HG02798 (cell line): ENCODE data around the gene ZNF121.
"Not testable (repeated sequence)": the region's sequence is repeated elsewhere in the genome, so short reads cannot be mapped to it uniquely, and the experiment has no call there.

Experiments
- ATAC-seq: cut with Tn5 transposase; IDR thresholded peaks from one replicate; pipeline ENCODE4 v1.9.1; 2021; ENCODE audit warnings: mild to moderate bottlenecking; ENCODE audit not compliant: unreplicated experiment, poor library complexity

ZNF121 gene

GRCh38 chr19:9539201-9539600, 45.1 kb downstream of the ZNF121 start:
- ATAC-seq, result not testable (repeated sequence)

DNA sequence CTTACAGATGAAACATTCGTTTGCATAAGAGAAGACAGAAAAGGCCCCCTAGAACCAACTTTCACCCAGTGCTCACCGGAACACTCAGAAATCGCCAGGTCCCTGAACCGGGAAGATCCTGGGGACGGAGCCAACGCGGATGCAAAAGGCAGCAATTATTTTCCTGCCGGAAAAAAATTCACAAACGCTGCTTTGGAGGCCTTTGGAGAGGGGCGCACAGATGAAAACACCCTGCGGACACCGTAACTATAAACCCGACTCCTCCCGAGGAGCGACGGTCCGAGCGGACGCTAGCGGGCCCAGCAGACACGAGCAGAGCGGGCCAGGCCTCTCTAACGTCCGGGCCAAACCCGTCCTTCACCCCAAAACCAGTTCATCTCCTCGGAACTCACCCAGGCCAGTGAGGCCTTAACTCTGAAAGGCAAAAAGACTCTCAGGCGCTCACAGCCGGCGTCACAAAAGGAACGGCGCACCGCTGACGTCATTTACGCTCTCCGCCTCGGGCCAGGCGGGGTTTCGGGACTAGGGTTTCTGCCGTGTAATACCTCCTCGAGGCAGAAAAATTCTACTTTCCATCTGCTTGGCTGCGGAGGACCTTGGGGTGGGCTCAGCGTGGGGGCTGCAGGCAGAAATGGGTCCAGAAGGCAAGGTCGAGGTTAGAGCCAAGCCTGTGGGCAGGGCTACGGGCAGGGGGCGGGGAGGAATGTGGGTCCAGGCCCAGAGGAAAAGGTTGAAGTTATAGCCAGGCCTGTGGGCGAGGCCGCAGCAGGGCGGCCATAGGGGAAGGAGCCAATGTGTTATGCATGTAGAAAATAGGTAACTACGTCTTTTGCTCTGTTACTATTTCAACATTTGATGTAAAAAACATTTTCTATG, 45.9 kb downstream of the ZNF121 start, which contains the start of gene ZNF426:
Gene ZNF426, minus strand, starts transcription at position 463 of the 876 bp plus-strand sequence. CDS start 2,413 bp downstream, outside the sequence.
- peak; percentile 73 for ATAC-seq

DNA sequence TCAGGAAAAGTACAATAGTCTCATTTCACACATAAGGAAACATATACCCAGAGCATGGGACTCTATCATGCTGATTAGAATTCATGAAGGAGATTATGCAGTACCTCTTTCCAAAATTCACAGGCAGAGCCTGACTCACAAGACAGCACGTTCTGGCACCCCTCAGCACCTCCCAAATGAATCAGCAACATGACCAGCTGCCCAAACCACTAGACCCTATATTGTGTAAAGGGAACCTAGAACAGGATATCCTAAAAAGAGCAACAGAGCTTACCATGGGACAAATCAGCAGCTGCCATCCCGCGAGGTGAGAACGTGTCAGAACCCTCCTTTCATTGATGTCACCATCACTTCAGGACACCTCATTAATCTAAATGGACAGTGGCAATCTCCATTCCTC, 48.4 kb downstream of the ZNF121 start:
- ATAC-seq, result no peak

DNA sequence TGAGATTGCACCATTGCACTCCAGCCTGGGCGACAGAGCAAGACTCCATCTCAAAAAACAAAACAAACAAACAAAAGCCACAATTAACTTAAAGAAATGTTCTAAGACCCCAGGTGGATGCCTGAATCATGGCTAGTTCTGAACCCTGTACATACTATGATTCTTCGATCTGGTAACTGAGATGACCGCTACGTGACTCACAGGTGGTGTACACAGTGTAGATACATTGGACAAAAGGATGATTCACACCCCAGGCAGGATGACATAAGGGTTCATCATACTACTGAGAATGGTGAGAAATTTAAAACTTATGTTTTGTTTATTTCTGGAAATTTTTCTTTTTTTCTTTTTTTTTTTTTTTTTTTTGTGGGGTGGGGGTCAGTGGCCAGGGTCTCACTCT, 52.4 kb downstream of the ZNF121 start:
- ATAC-seq, result no peak

- no peak for ATAC-seq
Observed at GRCh38 chr19:9528757-9529336, 55.5 kb downstream of the ZNF121 start.

GRCh38 chr19:9523885-9524474, 60.3 kb downstream of the ZNF121 start:
- ATAC-seq, result no peak
